Upper lobe of left lung (tissue), 6 donors: ENCODE measurements around the gene PAX2. TPM values are rescaled to one million over a fixed set of nuclear protein-coding genes. Genes with fewer than 3 reads are reported as not detected.

ENCODE experiments used
- ATAC-seq, 2 donors: fragments of 200-7000 bp; cut with Tn5 transposase; one replicate each; pipeline ENCODE4 v1.9.1; 2022; ENCODE audit warnings: mild to moderate bottlenecking in 2 of 2, moderate library complexity in 2 of 2; ENCODE audit not compliant: low FRiP score in 2 of 2
- DNase-seq, 2 donors: peaks; one replicate each; pipeline ENCODE4 v3.0.0-alpha.2; 2019 to 2020
- H3K27ac ChIP-seq, 4 donors: fragments of 200-600 bp; sonication (generic); one replicate each; pipeline ENCODE4 v1.5.1; 2016 to 2019
- H3K27me3 ChIP-seq, 4 donors: fragments of 200-600 bp; sonication (generic); one replicate each; pipeline ENCODE4 v1.5.1; 2017 to 2019
- H3K36me3 ChIP-seq, 4 donors: fragments of 200-600 bp; sonication (generic); one replicate each; pipeline ENCODE4 v1.5.1; 2016 to 2019
- H3K4me1 ChIP-seq, 4 donors: fragments of 200-600 bp; sonication (generic); one replicate each; pipeline ENCODE4 v1.5.1; 2018 to 2019
- H3K4me3 ChIP-seq, 4 donors: fragments of 200-600 bp; sonication (generic); one replicate each; pipeline ENCODE4 v1.5.1; 2017 to 2019; ENCODE audit warnings: mild to moderate bottlenecking in 2 of 4, moderate library complexity in 1 of 4
- H3K9me3 ChIP-seq, 4 donors: fragments of 200-600 bp; sonication (generic); one replicate each; pipeline ENCODE4 v1.5.1; 2018 to 2019
- CTCF ChIP-seq, 6 experiments: fragments of 450-650 bp in 4 of 6; fragments of 200-600 bp in 2 of 6; sonication (generic) in 2 of 6; IDR thresholded peaks; one replicate each; pipeline ENCODE4 v1.5.1; 2016 to 2019; ENCODE audit warnings: antibody characterized with exemption in 6 of 6
- EP300 ChIP-seq, 4 donors: sonication (generic); formaldehyde crosslinking; IDR thresholded peaks; one replicate each; pipeline ENCODE4 v1.5.1; 2017; ENCODE audit warnings: antibody characterized with exemption in 4 of 4, control low read depth in 2 of 4
- POLR2A ChIP-seq, 4 donors: fragments of 450-650 bp; IDR thresholded peaks; one replicate each; pipeline ENCODE4 v1.5.1; 2016 to 2017; ENCODE audit warnings: antibody characterized with exemption in 4 of 4, mild to moderate bottlenecking in 2 of 4
- POLR2AphosphoS5 ChIP-seq, 2 donors: sonication (generic); formaldehyde crosslinking; IDR thresholded peaks; one replicate each; pipeline ENCODE4 v1.5.1; 2017; ENCODE audit warnings: antibody characterized with exemption in 2 of 2
- WGBS, 2 donors: methylation state at CpG; one replicate each; pipeline ENCODE4 v1.1.5; 2017 to 2018; 5-methylcytosine and 5-hydroxymethylcytosine counted together
- total RNA-seq, 6 donors: library from RNA; depleted of rRNA in 4 of 6; stranded (reverse); fragments of >200 nt in 4 of 6; gene quantifications; one replicate each; pipeline versions ENCODE4 v1.1.0 to v1.2.1, GENCODE V29; 2016 to 2021
- donor health status: DM: no; HTN: no; CAD: no; lungs with moderate emphysema.
- donor health status: DM: no; HTN: yes; CAD: no; lungs with severe emphysema.

Gene PAX2
- total RNA-seq, 6 donors from 2014 or later: 0.07 TPM; not detected in 5

GRCh38 chr10:100724531-100725027 is 20.8 kb upstream of the PAX2 start:
- peaks cover 0 to 17% (median 7%) of the 10 kb centered on the region in 4 donors for H3K4me1 ChIP-seq
- DNase-seq (no peak), ATAC-seq (no peak)
- peaks cover 0 to 66% (median 14%) of the 10 kb centered on the region in 4 donors for H3K27me3 ChIP-seq
- TF ChIP-seq POLR2A (IDR thresholded peaks at IDR 0.05): no peak
- TF ChIP-seq EP300 (IDR thresholded peaks at IDR 0.05): no peak
- no peak for TF ChIP-seq CTCF (IDR thresholded peaks at IDR 0.05)
- TF ChIP-seq POLR2AphosphoS5 (IDR thresholded peaks at IDR 0.05): no peak
- H3K36me3 ChIP-seq: no peaks in the 10 kb centered on the region
- H3K27ac ChIP-seq: no peak overlapping the region
- H3K4me3 ChIP-seq: no peak overlapping the region
- no peaks in the 10 kb centered on the region for H3K9me3 ChIP-seq
- WGBS, 2 donors: 5 to 20% methylated on average over 1 to 28 of the region's 33 CpGs

GRCh38 chr10:100725071-100725471 is 20.3 kb upstream of the PAX2 start:
- Histone ChIP-seq H3K4me3 (no peak overlapping the region), H3K4me1 (peaks cover 5 to 22% (median 12%) of the 10 kb centered on the region in 4 donors), H3K27me3 (peaks cover 0 to 71% (median 19%) of the 10 kb centered on the region in 4 donors), H3K27ac (no peak overlapping the region), H3K9me3 (no peaks in the 10 kb centered on the region), H3K36me3 (no peaks in the 10 kb centered on the region)
- TF ChIP-seq POLR2A (IDR thresholded peaks at IDR 0.05) (no peak), CTCF (IDR thresholded peaks at IDR 0.05) (no peak), EP300 (IDR thresholded peaks at IDR 0.05) (no peak), POLR2AphosphoS5 (IDR thresholded peaks at IDR 0.05) (no peak)
- DNase-seq (no peak), ATAC-seq (no peak)
- 29% methylated on average over 4 to 5 of the region's 5 CpGs for WGBS, 2 donors

GRCh38 chr10:100725869-100726426 is 19.4 kb upstream of the PAX2 start:
- Histone ChIP-seq H3K27me3 (peaks cover 2 to 77% (median 28%) of the 10 kb centered on the region in 4 donors), H3K4me3 (no peak overlapping the region), H3K36me3 (no peaks in the 10 kb centered on the region), H3K4me1 (peaks cover 13 to 31% (median 21%) of the 10 kb centered on the region in 4 donors), H3K27ac (no peak overlapping the region), H3K9me3 (no peaks in the 10 kb centered on the region)
- TF ChIP-seq CTCF (IDR thresholded peaks at IDR 0.05) (no peak), POLR2A (IDR thresholded peaks at IDR 0.05) (no peak), POLR2AphosphoS5 (IDR thresholded peaks at IDR 0.05) (no peak)
- no peak for DNase-seq
- peak in 1 of 2 donors; percentile 28 for ATAC-seq
- WGBS, 2 donors: 92 to 100% methylated on average over 1 to 2 of the region's 2 CpGs

GRCh38 chr10:100727808-100728207 is 17.6 kb upstream of the PAX2 start:
- peaks cover 17 to 37% (median 26%) of the 10 kb centered on the region in 4 donors for H3K4me1 ChIP-seq
- ATAC-seq (no peak), DNase-seq (no peak)
- no peaks in the 10 kb centered on the region for H3K9me3 ChIP-seq
- H3K27me3 ChIP-seq: peaks cover 2 to 79% (median 34%) of the 10 kb centered on the region in 4 donors
- H3K27ac ChIP-seq: no peak overlapping the region
- no peak for TF ChIP-seq CTCF (IDR thresholded peaks at IDR 0.05)
- TF ChIP-seq EP300 (IDR thresholded peaks at IDR 0.05): no peak
- TF ChIP-seq POLR2AphosphoS5 (IDR thresholded peaks at IDR 0.05): no peak
- no peaks in the 10 kb centered on the region for H3K36me3 ChIP-seq
- H3K4me3 ChIP-seq: no peak overlapping the region
